LNCAP (cell line): ENCODE data around the gene ANKDD1A.

Experiments used
- TF ChIP-seq, protein P1 (sequence below): fragments of 450-650 bp; IDR thresholded peaks from 2 replicates; pipeline ENCODE4 v1.5.1; 2017; ENCODE audit warnings: mild to moderate bottlenecking

ANKDD1A gene

DNA sequence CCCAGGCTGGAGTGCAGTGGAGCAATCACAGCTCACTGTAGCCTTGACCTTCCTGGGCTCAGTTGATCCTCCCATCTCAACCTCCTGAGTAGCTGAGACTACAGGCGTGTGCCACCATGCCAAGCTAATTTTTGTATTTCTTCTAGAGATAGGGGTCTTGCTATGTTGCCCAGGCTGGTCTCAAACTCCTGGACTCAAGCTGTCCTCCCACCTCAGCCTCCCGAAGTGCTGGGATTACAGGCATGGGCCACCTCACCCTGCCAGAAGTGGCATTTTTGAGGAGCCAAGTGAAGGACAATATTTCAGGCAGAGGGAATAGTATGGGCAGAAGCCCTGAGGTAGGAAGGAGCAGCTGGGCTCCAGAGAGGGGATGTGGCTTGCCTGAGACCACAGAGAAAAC, 4.7 kb downstream of the ANKDD1A start:
- TF ChIP-seq, protein P1, sequence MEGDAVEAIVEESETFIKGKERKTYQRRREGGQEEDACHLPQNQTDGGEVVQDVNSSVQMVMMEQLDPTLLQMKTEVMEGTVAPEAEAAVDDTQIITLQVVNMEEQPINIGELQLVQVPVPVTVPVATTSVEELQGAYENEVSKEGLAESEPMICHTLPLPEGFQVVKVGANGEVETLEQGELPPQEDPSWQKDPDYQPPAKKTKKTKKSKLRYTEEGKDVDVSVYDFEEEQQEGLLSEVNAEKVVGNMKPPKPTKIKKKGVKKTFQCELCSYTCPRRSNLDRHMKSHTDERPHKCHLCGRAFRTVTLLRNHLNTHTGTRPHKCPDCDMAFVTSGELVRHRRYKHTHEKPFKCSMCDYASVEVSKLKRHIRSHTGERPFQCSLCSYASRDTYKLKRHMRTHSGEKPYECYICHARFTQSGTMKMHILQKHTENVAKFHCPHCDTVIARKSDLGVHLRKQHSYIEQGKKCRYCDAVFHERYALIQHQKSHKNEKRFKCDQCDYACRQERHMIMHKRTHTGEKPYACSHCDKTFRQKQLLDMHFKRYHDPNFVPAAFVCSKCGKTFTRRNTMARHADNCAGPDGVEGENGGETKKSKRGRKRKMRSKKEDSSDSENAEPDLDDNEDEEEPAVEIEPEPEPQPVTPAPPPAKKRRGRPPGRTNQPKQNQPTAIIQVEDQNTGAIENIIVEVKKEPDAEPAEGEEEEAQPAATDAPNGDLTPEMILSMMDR, result no peak

- TF ChIP-seq, protein P1, result no peak
Observed at GRCh38 chr15:64917211-64917610, 5.5 kb downstream of the ANKDD1A start.

DNA sequence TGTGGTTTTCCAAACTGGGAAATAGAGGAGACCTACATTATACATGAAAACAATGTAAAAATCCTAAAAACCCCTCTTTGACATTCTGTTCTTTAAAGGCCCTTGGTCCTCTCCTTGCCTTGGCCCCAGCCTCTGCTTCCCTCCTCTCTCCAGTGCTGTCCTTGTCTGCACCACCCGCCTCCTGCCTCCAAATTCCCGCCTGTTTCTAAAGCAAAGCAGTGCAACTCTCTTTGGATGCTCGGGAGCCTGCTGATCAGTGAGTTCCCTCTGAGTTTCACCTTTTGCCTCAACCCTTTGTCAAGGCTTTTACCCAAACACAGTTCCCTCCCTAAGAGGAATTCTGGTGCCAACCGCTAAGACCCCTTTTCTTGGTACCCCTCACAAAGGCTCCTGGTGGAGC, 8.0 kb downstream of the ANKDD1A start:
- TF ChIP-seq, protein P1, result no peak

DNA sequence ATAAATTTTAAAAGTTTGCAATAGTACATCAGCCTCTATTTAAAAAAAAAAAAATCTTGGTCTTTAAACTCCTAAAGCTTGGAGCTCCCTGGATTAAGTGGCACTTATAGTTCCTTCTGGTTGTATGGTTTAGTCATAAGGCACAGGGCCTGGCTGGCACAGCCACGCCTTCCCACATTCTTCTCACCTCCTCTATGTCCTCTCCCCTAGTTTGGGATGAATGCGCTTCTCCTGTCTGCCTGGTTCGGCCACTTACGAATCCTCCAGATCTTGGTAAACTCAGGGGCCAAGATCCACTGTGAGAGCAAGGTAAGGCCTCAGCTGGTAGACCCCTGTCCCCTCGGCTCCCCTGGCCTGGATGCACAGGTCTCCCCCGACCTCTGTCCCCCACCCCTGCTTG, 10.0 kb downstream of the ANKDD1A start:
- TF ChIP-seq, protein P1, result no peak

GRCh38 chr15:64923546-64923945, 11.8 kb downstream of the ANKDD1A start:
- TF ChIP-seq, protein P1, result no peak

DNA sequence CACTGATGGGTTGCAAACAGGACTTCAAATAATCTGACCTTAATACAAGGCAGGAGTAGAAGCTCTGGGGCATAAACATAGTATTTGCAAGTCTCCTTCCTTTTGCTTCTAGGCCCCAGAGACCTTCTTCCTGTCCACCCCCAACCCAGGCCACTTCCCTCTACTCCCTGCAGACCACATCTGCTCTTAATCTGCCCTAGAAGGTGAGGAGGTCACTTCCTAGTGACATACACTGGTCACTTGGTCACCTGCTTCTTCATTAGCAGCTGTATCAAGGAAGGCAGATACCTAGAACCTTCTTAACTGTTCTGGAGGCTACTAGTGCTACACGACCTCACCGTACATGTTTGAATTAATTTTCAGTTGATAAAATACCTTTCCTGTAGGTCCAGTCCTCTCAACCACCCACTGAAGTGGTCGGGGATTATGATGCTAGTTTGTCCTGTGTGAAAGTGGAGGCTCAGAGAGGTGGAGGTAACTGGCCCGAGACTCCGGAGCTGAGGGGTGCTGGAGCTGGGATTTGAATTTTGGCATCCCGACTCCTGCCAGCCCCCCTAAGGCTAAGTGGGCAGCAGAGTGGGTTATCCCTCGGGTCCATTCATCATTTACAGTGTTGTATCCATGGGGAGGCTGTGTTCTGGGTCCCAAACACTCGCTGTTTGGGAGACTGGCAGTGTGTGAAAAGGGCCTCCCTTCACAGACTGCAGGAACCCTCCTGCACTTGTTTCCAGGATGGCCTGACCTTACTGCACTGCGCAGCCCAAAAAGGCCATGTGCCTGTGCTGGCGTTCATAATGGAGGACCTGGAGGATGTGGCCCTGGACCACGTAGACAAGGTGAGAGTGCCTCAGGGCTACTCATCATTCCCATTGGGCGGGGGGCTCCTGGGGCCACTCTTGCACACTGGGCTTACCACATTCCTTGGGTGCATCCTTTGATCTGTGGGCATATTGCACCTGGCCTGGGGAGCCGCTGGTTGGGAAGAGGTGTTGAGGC, 13.9 kb downstream of the ANKDD1A start:
- TF ChIP-seq, protein P1, result no peak

DNA sequence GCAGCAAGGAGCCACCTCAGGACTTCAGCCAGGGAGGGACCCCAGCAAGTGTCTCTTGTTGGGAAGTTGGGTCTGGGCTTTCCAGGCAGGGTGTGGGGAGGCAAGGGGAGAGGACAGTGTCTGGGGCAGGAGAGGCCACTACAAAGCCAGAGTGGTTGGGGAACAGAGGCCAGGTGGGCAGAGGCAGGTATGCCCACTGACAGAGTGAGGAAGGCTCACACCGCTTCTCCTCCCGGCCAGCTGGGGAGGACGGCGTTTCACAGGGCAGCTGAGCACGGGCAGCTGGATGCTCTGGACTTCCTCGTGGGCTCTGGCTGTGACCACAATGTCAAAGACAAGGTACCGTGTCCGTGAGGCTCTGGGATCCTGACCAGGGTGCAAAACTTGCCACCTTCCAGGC, 15.0 kb downstream of the ANKDD1A start:
- TF ChIP-seq, protein P1, result no peak
